Bronchial epithelial cell (primary cell): ENCODE data around the gene CBR4. TPM values are rescaled to one million over a fixed set of nuclear protein-coding genes. Genes with fewer than 3 reads are reported as not detected.
A peak's percentile ranks its signal among the peaks of the same experiment; 100 is the strongest.

Experiments used
- DNase-seq: peaks from one replicate; pipeline ENCODE4 v3.0.0-alpha.2; 2010; ENCODE audit warnings: low read depth
- FAIRE-seq: peaks from 2 replicates; lab custom pipeline; 2011; peaks lifted over from hg19 to GRCh38; lab: Jason Lieb, UNC
- H3K27me3 ChIP-seq: 2 replicates; pipeline ENCODE4 v1.5.1; 2011; ENCODE audit warnings: low read length; ENCODE audit not compliant: control insufficient read depth, insufficient read depth
- H3K36me3 ChIP-seq: 2 replicates; pipeline ENCODE4 v1.5.1; 2011; ENCODE audit warnings: low read length; ENCODE audit not compliant: control insufficient read depth, insufficient read depth
- H3K4me3 ChIP-seq: 2 replicates; pipeline ENCODE4 v1.5.1; 2011; ENCODE audit warnings: mild to moderate bottlenecking, low read depth, low read length, control low read depth
- CTCF ChIP-seq: IDR thresholded peaks from 2 replicates; pipeline ENCODE4 v1.5.1; 2011; ENCODE audit warnings: mild to moderate bottlenecking, moderate library complexity, low read length, control low read depth, inconsistent platforms; ENCODE audit not compliant: insufficient read depth, severe bottlenecking
- total RNA-seq: library from RNA; depleted of rRNA; stranded (reverse); fragments of >200 nt; gene quantifications from 2 replicates; pipeline ENCODE4 v1.2.1, GENCODE V29; 2014

The CBR4 gene
- total RNA-seq, 1 donor from 2014 or later, result 9.5 TPM

GRCh38 chr4:169051761-169052593, 41.9 kb upstream of the CBR4 start:
- Histone ChIP-seq H3K4me3 (no peak overlapping the region), H3K27me3 (no peaks in the 10 kb centered on the region), H3K36me3 (no peaks in the 10 kb centered on the region)
- FAIRE-seq, result peak; percentile 28
- DNase-seq, result no peak
- TF ChIP-seq CTCF, result no peak

- FAIRE-seq (no peak), DNase-seq (no peak)
- H3K27me3 ChIP-seq, result no peaks in the 10 kb centered on the region
- TF ChIP-seq CTCF, result no peak
- no peak overlapping the region for H3K4me3 ChIP-seq
- no peaks in the 10 kb centered on the region for H3K36me3 ChIP-seq
Observed at GRCh38 chr4:169050881-169051760, 41.1 kb upstream of the CBR4 start.

GRCh38 chr4:169050284-169050683, 40.2 kb upstream of the CBR4 start:
- no peak for DNase-seq

GRCh38 chr4:169048868-169049414, 38.9 kb upstream of the CBR4 start:
- DNase-seq (no peak), FAIRE-seq (no peak)
- no peaks in the 10 kb centered on the region for H3K27me3 ChIP-seq
- no peaks in the 10 kb centered on the region for H3K36me3 ChIP-seq
- TF ChIP-seq CTCF, result no peak
- no peak overlapping the region for H3K4me3 ChIP-seq

More at GRCh38 chr4:169050284-169050683, 40.2 kb upstream of the CBR4 start:
- FAIRE-seq, result no peak
- Histone ChIP-seq H3K27me3 (no peaks in the 10 kb centered on the region), H3K4me3 (no peak overlapping the region), H3K36me3 (no peaks in the 10 kb centered on the region)
- TF ChIP-seq CTCF, result no peak

- FAIRE-seq (no peak), DNase-seq (no peak)
Observed at GRCh38 chr4:169047956-169048355, 37.9 kb upstream of the CBR4 start.

More at GRCh38 chr4:169047956-169048355, 37.9 kb upstream of the CBR4 start:
- Histone ChIP-seq H3K27me3 (no peaks in the 10 kb centered on the region), H3K4me3 (no peak overlapping the region), H3K36me3 (no peaks in the 10 kb centered on the region)
- no peak for TF ChIP-seq CTCF
